NB4 (cell line): ENCODE results near the gene DPEP2NB.

Experiments used
- CTCF ChIP-seq: IDR thresholded peaks from one replicate; pipeline ENCODE4 v1.5.1; 2012; ENCODE audit warnings: low read depth, low read length
- MAX ChIP-seq: IDR thresholded peaks from 2 replicates; pipeline ENCODE4 v1.6.1; 2011; ENCODE audit warnings: low read depth, low read length
- MYC ChIP-seq: IDR thresholded peaks from 2 replicates; pipeline ENCODE4 v1.6.1; 2011; ENCODE audit warnings: low read depth, low read length
- POLR2A ChIP-seq: IDR thresholded peaks from 2 replicates; pipeline ENCODE4 v1.6.1; 2011; ENCODE audit warnings: mild to moderate bottlenecking; ENCODE audit not compliant: insufficient read length; ENCODE audit errors: extremely low read depth

GRCh38 chr16:67993207-67994039 lies 22.3 kb downstream of the DPEP2NB start:
- peak; percentile 91 for TF ChIP-seq CTCF
- TF ChIP-seq MYC = peak; percentile 8; the same call in 1 of the 2 replicates
- no peak for TF ChIP-seq POLR2A
- TF ChIP-seq MAX = no peak; the same call in 1 of the 2 replicates
